A549 (cell line): ENCODE data around the gene GRK5. TPM values are rescaled to one million over a fixed set of nuclear protein-coding genes. Genes with fewer than 3 reads are reported as not detected.

ENCODE experiments used
- ATAC-seq, 2 experiments: fragments of 200-7000 bp in 1 of 2; fragments of >200 bp in 1 of 2; cut with Nextera tagmentation in 1 of 2; cut with Tn5 transposase in 1 of 2; 3 replicates each; pipeline versions ENCODE4 v1.8.0 to v1.9.1; 2018 to 2020; ENCODE audit warnings: mild to moderate bottlenecking in 1 of 2, moderate library complexity in 1 of 2
- CTCF ChIA-PET: fragments of 300-600 bp; sonication (Branson Sonifier 250); formaldehyde crosslinking; extraction: SDS; loops from one replicate; lab custom pipeline; 2021; ENCODE audit warnings: antibody characterized with exemption, inconsistent platforms; lab: Yijun Ruan, JAX
- POLR2A ChIA-PET: fragments of 350-600 bp; formaldehyde crosslinking; extraction: SDS; loops from one replicate; lab custom pipeline; 2021; ENCODE audit warnings: antibody characterized with exemption, inconsistent platforms; lab: Yijun Ruan, JAX
- DNase-seq, 2 experiments: peaks; one replicate each; pipeline versions ENCODE4 v3.0.0 to v3.0.0-alpha.2; 2011 to 2016; ENCODE audit warnings: low read depth in 1 of 2, low spot score in 1 of 2
- FAIRE-seq: peaks from 2 replicates; lab custom pipeline; 2011; peaks lifted over from hg19 to GRCh38; lab: Jason Lieb, UNC
- H3K27ac ChIP-seq, 2 experiments: fragments of >200 bp; sonication (Bioruptor Twin); formaldehyde crosslinking; 3 replicates each; pipeline ENCODE4 v1.5.1; 2016 to 2017
- H3K4me1 ChIP-seq: fragments of >200 bp; sonication (Bioruptor Twin); formaldehyde crosslinking; 3 replicates; pipeline ENCODE4 v1.6.1; 2016
- H3K4me2 ChIP-seq: fragments of >200 bp; sonication (Bioruptor Twin); formaldehyde crosslinking; 3 replicates; pipeline ENCODE4 v1.6.1; 2016
- H3K4me3 ChIP-seq: fragments of >200 bp; sonication (Bioruptor Twin); formaldehyde crosslinking; 3 replicates; pipeline ENCODE4 v1.5.1; 2016
- H3K9me3 ChIP-seq: fragments of >200 bp; sonication (Bioruptor Twin); formaldehyde crosslinking; 3 replicates; pipeline ENCODE4 v1.6.1; 2016
- BHLHE40 ChIP-seq: IDR thresholded peaks from 2 replicates; pipeline ENCODE4 v1.6.1; 2012; ENCODE audit warnings: low read depth, low read length, inconsistent platforms
- CBX2 ChIP-seq: fragments of 200-600 bp; sonication (generic); IDR thresholded peaks from 2 replicates; pipeline ENCODE4 v1.6.1; 2016; ENCODE audit warnings: low read depth, mild to moderate bottlenecking, borderline replicate concordance
- CBX8 ChIP-seq: fragments of 200-600 bp; sonication (generic); IDR thresholded peaks from 2 replicates; pipeline ENCODE4 v1.6.1; 2016
- CHD4 ChIP-seq: fragments of 200-600 bp; sonication (generic); IDR thresholded peaks from 2 replicates; pipeline ENCODE4 v1.6.1; 2016; ENCODE audit warnings: antibody characterized with exemption, mild to moderate bottlenecking, borderline replicate concordance
- E2F6 ChIP-seq: IDR thresholded peaks from 2 replicates; pipeline ENCODE4 v1.6.1; 2012; ENCODE audit warnings: low read depth, borderline replicate concordance
- EHF ChIP-seq: fragments of 250-450 bp; sonication (Bioruptor Pico); IDR thresholded peaks from 2 replicates; pipeline ENCODE4 v1.5.0; 2020; ENCODE audit warnings: mild to moderate bottlenecking
- EP300 ChIP-seq, 2 experiments: fragments of >200 bp; sonication (Bioruptor Twin); formaldehyde crosslinking; IDR thresholded peaks; 2 replicates in 1 of 2; 3 replicates in 1 of 2; pipeline ENCODE4 v1.6.1; 2016 to 2017
- ESRRA ChIP-seq: fragments of 150-350 bp; IDR thresholded peaks from 2 replicates; pipeline ENCODE4 v1.6.1; 2014; ENCODE audit warnings: mild to moderate bottlenecking, low read length, borderline replicate concordance
- FOXS1 ChIP-seq: fragments of 250-450 bp; sonication (Bioruptor Pico); IDR thresholded peaks from 2 replicates; pipeline ENCODE4 v1.5.0; 2020; ENCODE audit warnings: mild to moderate bottlenecking, moderate library complexity
- HDAC2 ChIP-seq: fragments of 200-600 bp; sonication (generic); IDR thresholded peaks from 2 replicates; pipeline ENCODE4 v1.6.1; 2016
- MAFK ChIP-seq: fragments of 450-650 bp; IDR thresholded peaks from 2 replicates; pipeline ENCODE4 v1.6.1; 2014; ENCODE audit not compliant: partially characterized antibody
- RCOR1 ChIP-seq: fragments of 150-350 bp; IDR thresholded peaks from 2 replicates; pipeline ENCODE4 v1.6.1; 2014; ENCODE audit warnings: antibody characterized with exemption, low read length, low read depth
- RNF2 ChIP-seq: fragments of 200-600 bp; sonication (generic); IDR thresholded peaks from 2 replicates; pipeline ENCODE4 v1.6.1; 2016; ENCODE audit warnings: low read depth, mild to moderate bottlenecking, antibody characterized with exemption, moderate library complexity, borderline replicate concordance
- TP53 ChIP-seq: fragments of 250-450 bp; sonication (Bioruptor Pico); IDR thresholded peaks from 2 replicates; pipeline ENCODE4 v1.5.0; 2021; ENCODE audit warnings: mild to moderate bottlenecking, moderate library complexity
- ZSCAN20 ChIP-seq: fragments of 250-450 bp; sonication (Bioruptor Pico); IDR thresholded peaks from 2 replicates; pipeline ENCODE4 v1.8.0; 2022; ENCODE audit warnings: mild to moderate bottlenecking, moderate library complexity
- WGBS: methylation state at CpG from one replicate; pipeline ENCODE4 v1.1.6; 2017; ENCODE audit errors: missing lambda C conversion rate; 5-methylcytosine and 5-hydroxymethylcytosine counted together
- polyA plus RNA-seq, 4 experiments: library from polyadenylated mRNA; depleted of rRNA in 3 of 4; stranded (reverse); fragments of >200 nt; fragmentation: RNase III in 1 of 4; extraction: RNeasy Plus Mini Kit Qiagen cat#74134 plus additional on column Dnase treatment in 1 of 4; gene quantifications; 2 replicates in 3 of 4; 3 replicates in 1 of 4; pipeline ENCODE4 v1.2.3, GENCODE V29; 2011 to 2017
- TF ChIP-seq, protein P1 (sequence below): IDR thresholded peaks from 2 replicates; pipeline ENCODE4 v1.6.1; 2012
- TF ChIP-seq, protein P2 (sequence below): fragments of 250-450 bp; sonication (Bioruptor Pico); IDR thresholded peaks from 2 replicates; pipeline ENCODE4 v1.5.0; 2021; ENCODE audit warnings: mild to moderate bottlenecking, moderate library complexity, borderline replicate concordance
- TF ChIP-seq, protein P3 (sequence below): fragments of >200 bp; sonication (Bioruptor Twin); formaldehyde crosslinking; IDR thresholded peaks from 3 replicates; pipeline ENCODE4 v1.6.1; 2016

GRK5 gene
- polyA plus RNA-seq, 2 of the 4 experiments (the other 2 are of a cell fraction) = 5.0 to 7.9 TPM

GRCh38 chr10:119313024-119313423 is 105.7 kb downstream of the GRK5 start (continued):
- no peak for TF ChIP-seq E2F6

GRCh38 chr10:119313644-119314043 is 106.3 kb downstream of the GRK5 start:
- Histone ChIP-seq H3K4me2 (no peak overlapping the region), H3K27ac (peak overlapping the region; percentile 96 to 98), H3K9me3 (no peaks in the 10 kb centered on the region), H3K4me1 (peaks cover 59% of the 10 kb centered on the region), H3K4me3 (no peak overlapping the region)
- FAIRE-seq = no peak
- no peak for ATAC-seq
- CTCF ChIA-PET = interaction anchor here (1.3 to 2.0 kb wide), 3 partner anchors 104 to 115 kb away, joined by 4 to 7 read pairs (median 5); no protein-coding TSS in a partner anchor
- WGBS = 100% methylated on average over 7 of the region's 7 CpGs
- TF ChIP-seq, protein P1, sequence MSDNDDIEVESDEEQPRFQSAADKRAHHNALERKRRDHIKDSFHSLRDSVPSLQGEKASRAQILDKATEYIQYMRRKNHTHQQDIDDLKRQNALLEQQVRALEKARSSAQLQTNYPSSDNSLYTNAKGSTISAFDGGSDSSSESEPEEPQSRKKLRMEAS = no peak
- TF ChIP-seq TP53 (CRISPR knock-in tag) = no peak
- no peak for TF ChIP-seq FOXS1 (CRISPR knock-in tag)
- no peak for TF ChIP-seq E2F6
- no peak for TF ChIP-seq HDAC2
- TF ChIP-seq MAFK = no peak
- no peak for TF ChIP-seq EP300 (IDR thresholded peaks at IDR 0.05)
- POLR2A ChIA-PET = no interaction called here
- DNase-seq = no peak

- ATAC-seq (no peak), FAIRE-seq (no peak), DNase-seq (no peak)
- H3K4me2 ChIP-seq = no peak overlapping the region
- H3K9me3 ChIP-seq = no peaks in the 10 kb centered on the region
- no peak overlapping the region for H3K4me3 ChIP-seq
- H3K27ac ChIP-seq = peak overlapping the region; percentile 96 to 98
- 87% methylated on average over 6 of the region's 11 CpGs for WGBS
- CTCF ChIA-PET = interaction anchor here (1.3 kb wide), 2 partner anchors 105 to 116 kb away, joined by 4 to 5 read pairs; no protein-coding TSS in a partner anchor
- TF ChIP-seq RNF2 (no peak), TP53 (CRISPR knock-in tag) (no peak), ZSCAN20 (CRISPR knock-in tag) (no peak), CHD4 (no peak), BHLHE40 (no peak), HDAC2 (no peak), RCOR1 (no peak), ESRRA (no peak), CBX2 (no peak), CBX8 (no peak), EHF (CRISPR knock-in tag) (no peak)
- TF ChIP-seq, protein P2, sequence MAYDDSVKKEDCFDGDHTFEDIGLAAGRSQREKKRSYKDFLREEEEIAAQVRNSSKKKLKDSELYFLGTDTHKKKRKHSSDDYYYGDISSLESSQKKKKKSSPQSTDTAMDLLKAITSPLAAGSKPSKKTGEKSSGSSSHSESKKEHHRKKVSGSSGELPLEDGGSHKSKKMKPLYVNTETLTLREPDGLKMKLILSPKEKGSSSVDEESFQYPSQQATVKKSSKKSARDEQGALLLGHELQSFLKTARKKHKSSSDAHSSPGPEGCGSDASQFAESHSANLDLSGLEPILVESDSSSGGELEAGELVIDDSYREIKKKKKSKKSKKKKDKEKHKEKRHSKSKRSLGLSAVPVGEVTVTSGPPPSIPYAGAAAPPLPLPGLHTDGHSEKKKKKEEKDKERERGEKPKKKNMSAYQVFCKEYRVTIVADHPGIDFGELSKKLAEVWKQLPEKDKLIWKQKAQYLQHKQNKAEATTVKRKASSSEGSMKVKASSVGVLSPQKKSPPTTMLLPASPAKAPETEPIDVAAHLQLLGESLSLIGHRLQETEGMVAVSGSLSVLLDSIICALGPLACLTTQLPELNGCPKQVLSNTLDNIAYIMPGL (CRISPR knock-in tag) = no peak
- TF ChIP-seq, protein P1 = no peak
- TF ChIP-seq, protein P3, sequence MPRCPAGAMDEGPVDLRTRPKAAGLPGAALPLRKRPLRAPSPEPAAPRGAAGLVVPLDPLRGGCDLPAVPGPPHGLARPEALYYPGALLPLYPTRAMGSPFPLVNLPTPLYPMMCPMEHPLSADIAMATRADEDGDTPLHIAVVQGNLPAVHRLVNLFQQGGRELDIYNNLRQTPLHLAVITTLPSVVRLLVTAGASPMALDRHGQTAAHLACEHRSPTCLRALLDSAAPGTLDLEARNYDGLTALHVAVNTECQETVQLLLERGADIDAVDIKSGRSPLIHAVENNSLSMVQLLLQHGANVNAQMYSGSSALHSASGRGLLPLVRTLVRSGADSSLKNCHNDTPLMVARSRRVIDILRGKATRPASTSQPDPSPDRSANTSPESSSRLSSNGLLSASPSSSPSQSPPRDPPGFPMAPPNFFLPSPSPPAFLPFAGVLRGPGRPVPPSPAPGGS = no peak
- POLR2A ChIA-PET = no interaction called here
- peaks cover 64% of the 10 kb centered on the region for H3K4me1 ChIP-seq
Measured at GRCh38 chr10:119314061-119314460, 106.7 kb downstream of the GRK5 start.
